ENCODE measurements around the gene EEF1AKMT3.

The EEF1AKMT3 gene

GRCh38 chr12:57806677-57807076, 34.3 kb downstream of the EEF1AKMT3 start:
- TF ChIP-seq TARDBP (IDR thresholded peaks at IDR 0.05): no peak
- TF ChIP-seq CTBP1 (IDR thresholded peaks at IDR 0.05; ENCODE audit: borderline replicate concordance): no peak
- no peak for TF ChIP-seq FOXA1 (IDR thresholded peaks at IDR 0.05)
- no peak for TF ChIP-seq LEF1 (IDR thresholded peaks at IDR 0.05; ENCODE audit: borderline replicate concordance)
- TF ChIP-seq ARNT (IDR thresholded peaks at IDR 0.05): no peak
- TF ChIP-seq SUZ12 (IDR thresholded peaks at IDR 0.05): no peak
- TF ChIP-seq NFRKB (IDR thresholded peaks at IDR 0.05): no peak
- TF ChIP-seq ZNF384 (IDR thresholded peaks at IDR 0.05): no peak
- TF ChIP-seq, protein P1, sequence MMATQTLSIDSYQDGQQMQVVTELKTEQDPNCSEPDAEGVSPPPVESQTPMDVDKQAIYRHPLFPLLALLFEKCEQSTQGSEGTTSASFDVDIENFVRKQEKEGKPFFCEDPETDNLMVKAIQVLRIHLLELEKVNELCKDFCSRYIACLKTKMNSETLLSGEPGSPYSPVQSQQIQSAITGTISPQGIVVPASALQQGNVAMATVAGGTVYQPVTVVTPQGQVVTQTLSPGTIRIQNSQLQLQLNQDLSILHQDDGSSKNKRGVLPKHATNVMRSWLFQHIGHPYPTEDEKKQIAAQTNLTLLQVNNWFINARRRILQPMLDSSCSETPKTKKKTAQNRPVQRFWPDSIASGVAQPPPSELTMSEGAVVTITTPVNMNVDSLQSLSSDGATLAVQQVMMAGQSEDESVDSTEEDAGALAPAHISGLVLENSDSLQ (IDR thresholded peaks at IDR 0.05): no peak
- TF ChIP-seq SP1 (IDR thresholded peaks at IDR 0.05): no peak
- DNase-seq (ENCODE audit: extremely low spot score): no peak
- ChIA-PET CTCF (no interaction called here), POLR2A (no interaction called here)

DNA sequence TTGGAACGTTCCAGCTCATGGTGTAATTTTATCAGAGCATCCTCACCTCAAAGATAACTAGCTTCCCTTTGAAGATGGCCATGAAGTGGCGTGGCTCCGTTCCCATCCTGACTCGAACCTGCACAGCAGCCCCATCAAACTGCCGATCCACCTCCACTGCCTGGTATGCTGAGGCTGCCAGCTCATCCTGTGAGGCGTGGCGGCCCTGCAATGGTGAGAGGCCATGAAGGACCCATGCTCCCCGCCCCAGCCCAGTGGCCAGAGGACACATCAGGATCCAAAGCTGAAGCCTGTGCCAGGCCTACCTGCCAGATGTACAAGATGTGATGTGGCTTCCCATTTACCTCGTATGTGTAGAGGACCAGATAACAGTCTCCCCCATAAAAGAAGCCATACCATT, 34.9 kb downstream of the EEF1AKMT3 start:
- no peak for TF ChIP-seq ARNT (IDR thresholded peaks at IDR 0.05)
- TF ChIP-seq BHLHE40 (IDR thresholded peaks at IDR 0.05; ENCODE audit: borderline replicate concordance): no peak
- no peak for TF ChIP-seq SUZ12 (IDR thresholded peaks at IDR 0.05)
- TF ChIP-seq ZNF384 (IDR thresholded peaks at IDR 0.05): no peak
- TF ChIP-seq, protein P1 (IDR thresholded peaks at IDR 0.05): no peak
- no peak for TF ChIP-seq FOXA1 (IDR thresholded peaks at IDR 0.05)
- TF ChIP-seq LEF1 (IDR thresholded peaks at IDR 0.05; ENCODE audit: borderline replicate concordance): no peak
- no peak for TF ChIP-seq TARDBP (IDR thresholded peaks at IDR 0.05)
- no peak for TF ChIP-seq HDGF (IDR thresholded peaks at IDR 0.05; ENCODE audit: borderline replicate concordance)
- no peak for TF ChIP-seq FOXK2 (IDR thresholded peaks at IDR 0.05)
- no peak for TF ChIP-seq NFRKB (IDR thresholded peaks at IDR 0.05)
- no peak for TF ChIP-seq FOXM1 (IDR thresholded peaks at IDR 0.05; ENCODE audit: borderline replicate concordance)
- no peak for TF ChIP-seq SP1 (IDR thresholded peaks at IDR 0.05)
- TF ChIP-seq ELF4 (IDR thresholded peaks at IDR 0.05): no peak
- no peak for TF ChIP-seq CTBP1 (IDR thresholded peaks at IDR 0.05; ENCODE audit: borderline replicate concordance)
- no peak for TF ChIP-seq L3MBTL2 (conservative IDR thresholded peaks at IDR 0.05)
- POLR2A ChIA-PET: no interaction called here
- CTCF ChIA-PET: no interaction called here
- DNase-seq (ENCODE audit: extremely low spot score): no peak

DNA sequence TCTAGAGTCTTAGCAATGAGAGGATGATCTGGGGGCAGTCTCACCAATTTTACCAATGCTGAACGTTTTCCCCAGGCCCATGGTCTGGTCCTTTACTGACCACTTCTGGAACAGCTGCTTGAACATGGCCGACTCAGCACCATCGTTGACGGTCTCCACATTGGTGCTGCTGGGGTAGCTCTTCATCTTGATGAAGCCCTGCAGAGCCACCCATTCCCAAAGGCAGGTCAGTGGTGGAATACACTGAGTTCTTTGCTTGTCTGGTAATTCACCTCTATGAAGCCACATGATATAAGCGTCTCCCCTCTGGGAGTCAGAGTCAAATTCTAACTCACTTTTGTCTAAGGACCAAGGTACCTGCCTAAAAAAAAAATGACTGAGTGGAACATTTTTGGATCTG, 35.9 kb downstream of the EEF1AKMT3 start:
- ChIA-PET CTCF (no interaction called here), POLR2A (no interaction called here)
- TF ChIP-seq CTBP1 (IDR thresholded peaks at IDR 0.05; ENCODE audit: borderline replicate concordance) (no peak), HDGF (IDR thresholded peaks at IDR 0.05; ENCODE audit: borderline replicate concordance) (no peak), ELF4 (IDR thresholded peaks at IDR 0.05) (no peak), NFRKB (IDR thresholded peaks at IDR 0.05) (no peak), BHLHE40 (IDR thresholded peaks at IDR 0.05; ENCODE audit: borderline replicate concordance) (no peak), LEF1 (IDR thresholded peaks at IDR 0.05; ENCODE audit: borderline replicate concordance) (no peak), FOXK2 (IDR thresholded peaks at IDR 0.05) (no peak), SP1 (IDR thresholded peaks at IDR 0.05) (no peak), TARDBP (IDR thresholded peaks at IDR 0.05) (no peak), ZNF384 (IDR thresholded peaks at IDR 0.05) (no peak), SUZ12 (IDR thresholded peaks at IDR 0.05) (no peak), FOXA1 (IDR thresholded peaks at IDR 0.05) (no peak), FOXM1 (IDR thresholded peaks at IDR 0.05; ENCODE audit: borderline replicate concordance) (no peak)
- TF ChIP-seq, protein P1 (IDR thresholded peaks at IDR 0.05): no peak
- no peak for DNase-seq (ENCODE audit: extremely low spot score)

DNA sequence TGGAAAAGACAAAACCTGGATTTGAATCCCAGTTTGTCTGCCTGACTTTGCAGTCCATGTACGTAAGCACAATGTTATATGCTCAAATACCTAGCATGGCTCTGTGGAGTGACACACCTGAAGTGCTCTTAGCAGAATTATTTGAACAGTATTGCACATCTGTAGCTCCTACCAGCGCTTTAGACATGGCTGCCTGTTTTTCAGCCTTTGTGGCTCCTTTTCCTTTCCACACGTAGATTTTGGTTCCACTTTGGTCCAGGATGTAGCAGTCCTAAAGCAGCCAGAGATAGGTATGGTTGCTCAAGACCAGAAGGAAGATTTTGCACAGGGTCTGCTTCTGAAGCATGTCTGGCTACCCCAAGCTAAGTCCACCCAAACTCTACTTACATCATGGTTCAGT, 37.0 kb downstream of the EEF1AKMT3 start:
- ChIA-PET CTCF (no interaction called here), POLR2A (no interaction called here)
- TF ChIP-seq ZNF384 (IDR thresholded peaks at IDR 0.05) (no peak), NFRKB (IDR thresholded peaks at IDR 0.05) (no peak), LEF1 (IDR thresholded peaks at IDR 0.05; ENCODE audit: borderline replicate concordance) (no peak), FOXA1 (IDR thresholded peaks at IDR 0.05) (no peak), SUZ12 (IDR thresholded peaks at IDR 0.05) (no peak), FOXK2 (IDR thresholded peaks at IDR 0.05) (no peak), FOXM1 (IDR thresholded peaks at IDR 0.05; ENCODE audit: borderline replicate concordance) (no peak), L3MBTL2 (conservative IDR thresholded peaks at IDR 0.05) (no peak), SP1 (IDR thresholded peaks at IDR 0.05) (no peak), ELF4 (IDR thresholded peaks at IDR 0.05) (no peak), HDGF (IDR thresholded peaks at IDR 0.05; ENCODE audit: borderline replicate concordance) (no peak)
- TF ChIP-seq, protein P1 (IDR thresholded peaks at IDR 0.05): no peak
- no peak for DNase-seq (ENCODE audit: extremely low spot score)

- ChIA-PET POLR2A (no interaction called here), CTCF (no interaction called here)
- TF ChIP-seq FOXK2 (IDR thresholded peaks at IDR 0.05) (no peak), ZNF384 (IDR thresholded peaks at IDR 0.05) (no peak), SUZ12 (IDR thresholded peaks at IDR 0.05) (no peak), CTBP1 (IDR thresholded peaks at IDR 0.05; ENCODE audit: borderline replicate concordance) (no peak), ARNT (IDR thresholded peaks at IDR 0.05) (no peak), TARDBP (IDR thresholded peaks at IDR 0.05) (no peak), SP1 (IDR thresholded peaks at IDR 0.05) (no peak), HDGF (IDR thresholded peaks at IDR 0.05; ENCODE audit: borderline replicate concordance) (no peak), L3MBTL2 (conservative IDR thresholded peaks at IDR 0.05) (no peak), NFRKB (IDR thresholded peaks at IDR 0.05) (no peak), BHLHE40 (IDR thresholded peaks at IDR 0.05; ENCODE audit: borderline replicate concordance) (no peak), FOXA1 (IDR thresholded peaks at IDR 0.05) (no peak), FOXM1 (IDR thresholded peaks at IDR 0.05; ENCODE audit: borderline replicate concordance) (no peak), ELF4 (IDR thresholded peaks at IDR 0.05) (no peak), LEF1 (IDR thresholded peaks at IDR 0.05; ENCODE audit: borderline replicate concordance) (no peak)
- TF ChIP-seq, protein P1 (IDR thresholded peaks at IDR 0.05): no peak
- no peak for DNase-seq (ENCODE audit: extremely low spot score)
These were observed 38.0 kb downstream of the EEF1AKMT3 start for GRCh38 chr12:57810450-57810849.
